Testis (tissue), 3 donors: ENCODE data around the gene NCAM1. TPM values are rescaled to one million over a fixed set of nuclear protein-coding genes. Genes with fewer than 3 reads are reported as not detected.

Experiments
- DNase-seq: peaks from one replicate; pipeline ENCODE4 v3.0.0-alpha.2; 2019
- H3K27ac ChIP-seq, 2 donors: fragments of 200-600 bp; sonication (generic); one replicate each; pipeline ENCODE4 v1.5.1; 2019
- H3K27me3 ChIP-seq: fragments of 200-600 bp; sonication (generic); one replicate; pipeline ENCODE4 v1.5.1; 2019
- H3K36me3 ChIP-seq: fragments of 200-600 bp; sonication (generic); one replicate; pipeline ENCODE4 v1.5.1; 2017; ENCODE audit warnings: low read depth; ENCODE audit errors: missing control alignments
- H3K4me1 ChIP-seq: fragments of 200-600 bp; sonication (generic); one replicate; pipeline ENCODE4 v1.5.1; 2019
- H3K4me3 ChIP-seq, 2 donors: fragments of 200-600 bp; sonication (generic); one replicate each; pipeline ENCODE4 v1.5.1; 2017 to 2019
- H3K9me3 ChIP-seq: fragments of 200-600 bp; sonication (generic); one replicate; pipeline ENCODE4 v1.5.1; 2017
- POLR2A ChIP-seq: fragments of 450-650 bp; IDR thresholded peaks from one replicate; pipeline ENCODE4 v1.6.1; 2017; ENCODE audit warnings: antibody characterized with exemption, mild to moderate bottlenecking, moderate library complexity
- WGBS, 2 donors: methylation state at CpG; one replicate each; pipeline ENCODE4 v1.1.5; 2018; 5-methylcytosine and 5-hydroxymethylcytosine counted together
- intact Hi-C: fragments of 100-400 bp; cut with DNase I; formaldehyde crosslinking; loops from one replicate; pipeline ENCODE4 v1.15.1; 2023; ENCODE audit warnings: low total_unique reads
- polyA plus RNA-seq: library from polyadenylated mRNA; stranded (reverse); fragments of 350-450 nt; fragmentation: Illumina TruSeq; extraction: RNeasy Lipid Tissue Mini Kit (QIAGEN cat#74804); gene quantifications from one replicate; pipeline ENCODE4 v1.2.3, GENCODE V29; 2014; ENCODE audit warnings: low read depth, low replicate concordance; ENCODE audit not compliant: insufficient read depth
- total RNA-seq, 2 donors: library from RNA; depleted of rRNA; stranded (reverse); fragments of >200 nt; gene quantifications; one replicate each; pipeline ENCODE4 v1.2.3, GENCODE V29; 2016
- TF ChIP-seq, protein P1 (sequence below), 3 experiments: fragments of 450-650 bp in 2 of 3; fragments of 200-600 bp in 1 of 3; sonication (generic) in 1 of 3; IDR thresholded peaks; one replicate each; pipeline ENCODE4 v1.5.1; 2016 to 2019; ENCODE audit warnings: antibody characterized with exemption in 3 of 3, mild to moderate bottlenecking in 2 of 3, moderate library complexity in 1 of 3

NCAM1 gene
- total and polyA plus RNA-seq, 3 donors from 2014 or later, result 12.3 to 33.3 (median 13.8) TPM

DNA sequence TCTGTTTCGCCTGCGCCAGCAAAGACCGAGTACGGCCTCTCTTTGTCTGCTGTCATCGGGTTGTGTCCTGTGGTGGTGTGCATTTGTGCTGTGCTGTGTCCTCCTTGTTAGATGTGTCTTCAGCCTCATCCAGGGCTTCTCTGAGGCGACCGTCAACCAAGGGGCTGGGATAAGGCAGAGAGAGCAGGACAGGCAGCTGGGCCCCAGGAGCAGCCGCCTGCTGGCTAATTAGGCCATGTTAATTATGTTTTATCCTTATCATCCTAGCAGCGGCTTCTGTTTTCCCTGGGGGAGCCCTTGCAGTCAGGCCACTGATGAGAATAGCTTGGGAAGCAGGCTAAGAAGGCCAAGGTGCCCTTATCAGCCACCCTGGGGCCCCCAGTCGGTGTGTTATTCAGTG, 312.5 kb downstream of the NCAM1 start:
- intact Hi-C loops, result no loop called here
- WGBS, 2 donors, result 91 to 93% methylated on average over 9 to 10 of the region's 10 CpGs

DNA sequence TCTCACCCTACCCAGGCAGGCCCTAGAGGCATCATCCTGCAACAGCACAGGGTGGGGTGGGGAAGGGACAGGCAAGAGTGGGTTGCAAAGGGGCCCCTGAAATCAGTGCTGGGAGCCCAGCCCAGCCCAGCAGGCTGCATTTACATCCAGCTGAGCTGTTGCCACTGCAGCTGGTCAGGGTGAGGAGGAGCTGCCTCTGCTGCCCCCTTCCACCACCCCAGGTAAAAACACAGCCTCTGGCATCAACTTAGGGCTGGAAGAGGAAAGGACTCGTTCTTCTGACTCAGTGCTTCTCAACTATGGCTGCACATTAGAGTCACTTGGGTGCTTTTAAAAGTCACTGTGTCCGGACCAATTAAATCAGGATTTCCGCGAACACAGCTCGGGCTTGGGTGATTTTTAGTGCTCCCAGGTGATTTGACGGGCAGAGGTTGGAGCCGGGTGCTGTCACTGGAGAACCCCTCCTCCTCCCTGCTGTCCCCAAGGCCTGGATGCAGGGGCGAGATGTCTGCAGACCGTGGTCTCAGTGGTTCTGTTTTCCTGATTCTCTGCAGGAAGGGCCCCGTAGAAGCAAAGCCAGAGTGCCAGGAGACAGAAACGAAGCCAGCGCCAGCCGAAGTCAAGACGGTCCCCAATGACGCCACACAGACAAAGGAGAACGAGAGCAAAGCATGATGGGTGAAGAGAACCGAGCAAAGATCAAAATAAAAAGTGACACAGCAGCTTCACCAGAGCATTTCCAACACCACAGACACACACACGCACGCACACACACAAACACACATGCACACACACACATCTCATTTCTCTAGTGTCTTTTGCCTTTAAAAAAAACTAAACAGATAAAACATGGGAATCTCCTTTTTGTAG, 313.7 kb downstream of the NCAM1 start:
- H3K36me3 ChIP-seq, result no peaks in the 10 kb centered on the region
- H3K4me1 ChIP-seq, result no peaks in the 10 kb centered on the region
- no peaks in the 10 kb centered on the region for H3K9me3 ChIP-seq
- intact Hi-C loops, result no loop called here
- no peak overlapping the region for H3K4me3 ChIP-seq
- H3K27ac ChIP-seq, result no peak overlapping the region
- no peak for DNase-seq
- TF ChIP-seq, protein P1, sequence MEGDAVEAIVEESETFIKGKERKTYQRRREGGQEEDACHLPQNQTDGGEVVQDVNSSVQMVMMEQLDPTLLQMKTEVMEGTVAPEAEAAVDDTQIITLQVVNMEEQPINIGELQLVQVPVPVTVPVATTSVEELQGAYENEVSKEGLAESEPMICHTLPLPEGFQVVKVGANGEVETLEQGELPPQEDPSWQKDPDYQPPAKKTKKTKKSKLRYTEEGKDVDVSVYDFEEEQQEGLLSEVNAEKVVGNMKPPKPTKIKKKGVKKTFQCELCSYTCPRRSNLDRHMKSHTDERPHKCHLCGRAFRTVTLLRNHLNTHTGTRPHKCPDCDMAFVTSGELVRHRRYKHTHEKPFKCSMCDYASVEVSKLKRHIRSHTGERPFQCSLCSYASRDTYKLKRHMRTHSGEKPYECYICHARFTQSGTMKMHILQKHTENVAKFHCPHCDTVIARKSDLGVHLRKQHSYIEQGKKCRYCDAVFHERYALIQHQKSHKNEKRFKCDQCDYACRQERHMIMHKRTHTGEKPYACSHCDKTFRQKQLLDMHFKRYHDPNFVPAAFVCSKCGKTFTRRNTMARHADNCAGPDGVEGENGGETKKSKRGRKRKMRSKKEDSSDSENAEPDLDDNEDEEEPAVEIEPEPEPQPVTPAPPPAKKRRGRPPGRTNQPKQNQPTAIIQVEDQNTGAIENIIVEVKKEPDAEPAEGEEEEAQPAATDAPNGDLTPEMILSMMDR (IDR thresholded peaks at IDR 0.05), result no peak
- TF ChIP-seq POLR2A, result no peak
- H3K27me3 ChIP-seq, result no peaks in the 10 kb centered on the region
- WGBS, 2 donors, result 92 to 99% methylated on average over 12 to 19 of the region's 19 CpGs

More for the DNA sequence above, 312.5 kb downstream of the NCAM1 start:
- no peak for TF ChIP-seq POLR2A
- TF ChIP-seq, protein P1 (IDR thresholded peaks at IDR 0.05), result no peak
- no peak for DNase-seq
- Histone ChIP-seq H3K9me3 (no peaks in the 10 kb centered on the region), H3K27me3 (no peaks in the 10 kb centered on the region), H3K4me3 (no peak overlapping the region), H3K4me1 (no peaks in the 10 kb centered on the region), H3K27ac (no peak overlapping the region), H3K36me3 (no peaks in the 10 kb centered on the region)

DNA sequence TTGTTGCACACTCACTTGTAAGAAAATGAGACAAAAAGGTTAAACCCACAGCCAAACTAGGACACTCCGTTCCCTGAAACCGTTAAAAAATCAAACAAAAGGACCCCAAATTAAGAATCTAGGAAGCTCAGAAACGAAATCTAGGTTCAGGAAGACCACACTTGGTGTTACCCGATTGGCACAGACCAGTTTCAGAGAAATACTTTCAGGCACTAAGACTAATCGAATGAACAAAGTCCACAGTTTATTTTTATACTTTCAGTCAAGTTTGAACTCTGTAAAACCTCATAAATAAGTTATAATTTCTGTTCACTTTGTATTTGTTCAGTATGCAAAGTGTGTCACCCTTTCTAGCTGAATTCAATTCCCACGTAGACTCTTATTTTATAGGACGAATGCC, 314.4 kb downstream of the NCAM1 start:
- no peak for DNase-seq
- Histone ChIP-seq H3K36me3 (no peaks in the 10 kb centered on the region), H3K9me3 (no peaks in the 10 kb centered on the region), H3K27ac (no peak overlapping the region), H3K4me1 (no peaks in the 10 kb centered on the region), H3K4me3 (no peak overlapping the region), H3K27me3 (no peaks in the 10 kb centered on the region)
- no peak for TF ChIP-seq POLR2A
- TF ChIP-seq, protein P1 (IDR thresholded peaks at IDR 0.05), result no peak
- intact Hi-C loops, result no loop called here
- WGBS, 2 donors, result 78 to 82% methylated on average over 7 of the region's 7 CpGs

DNA sequence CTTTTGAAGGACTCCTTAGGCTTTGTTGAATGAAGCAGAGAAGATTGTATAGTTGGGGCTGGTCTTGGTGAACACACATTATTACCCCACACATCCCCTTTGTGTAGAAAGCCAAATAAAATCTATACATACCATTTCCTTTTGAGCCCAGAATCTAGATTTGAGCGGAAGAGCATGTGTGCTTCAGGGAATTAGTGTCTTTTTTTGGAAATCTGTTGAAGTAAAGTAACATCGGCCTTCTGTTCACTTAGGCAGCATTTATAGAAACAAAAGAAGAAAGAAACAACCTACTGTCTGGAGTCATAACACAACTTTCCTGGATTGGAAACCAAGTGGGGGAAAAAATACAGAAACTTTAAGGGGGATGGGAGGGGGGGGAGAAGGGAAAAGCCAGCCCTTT, 315.2 kb downstream of the NCAM1 start:
- H3K27ac ChIP-seq, result no peak overlapping the region
- 88 to 98% methylated on average over 2 of the region's 2 CpGs for WGBS, 2 donors
- H3K36me3 ChIP-seq, result no peaks in the 10 kb centered on the region
- no peak for TF ChIP-seq POLR2A
- TF ChIP-seq, protein P1 (IDR thresholded peaks at IDR 0.05), result no peak
- H3K9me3 ChIP-seq, result no peaks in the 10 kb centered on the region
- DNase-seq, result no peak
- intact Hi-C loops, result no loop called here
- no peaks in the 10 kb centered on the region for H3K27me3 ChIP-seq
- H3K4me1 ChIP-seq, result no peaks in the 10 kb centered on the region
- no peak overlapping the region for H3K4me3 ChIP-seq

DNA sequence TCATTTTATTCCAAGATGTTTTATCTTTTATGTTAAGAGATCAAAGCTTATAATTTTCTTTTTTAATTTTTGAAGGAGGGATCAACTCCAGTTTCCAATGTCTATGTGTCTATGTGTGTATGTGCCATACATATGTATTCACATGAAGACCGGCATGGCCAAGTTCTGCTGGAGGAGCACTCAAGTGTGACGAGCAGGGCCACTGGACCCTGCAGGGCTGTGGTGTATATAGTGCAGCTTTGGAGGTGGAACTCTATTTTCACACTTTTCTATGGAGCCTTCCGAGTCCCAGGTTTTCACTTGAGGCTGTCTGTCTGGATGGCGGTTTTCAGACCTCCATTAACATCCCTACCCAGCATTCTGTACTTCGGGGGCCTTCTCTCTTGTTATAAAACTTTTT, 316.7 kb downstream of the NCAM1 start:
- intact Hi-C loops, result no loop called here
- 95% methylated on average over 5 of the region's 5 CpGs for WGBS, 2 donors
- Histone ChIP-seq H3K36me3 (no peaks in the 10 kb centered on the region), H3K27ac (no peak overlapping the region), H3K4me1 (no peaks in the 10 kb centered on the region), H3K4me3 (no peak overlapping the region), H3K27me3 (no peaks in the 10 kb centered on the region), H3K9me3 (no peaks in the 10 kb centered on the region)
- TF ChIP-seq POLR2A, result no peak
- TF ChIP-seq, protein P1 (IDR thresholded peaks at IDR 0.05), result no peak
- no peak for DNase-seq
